Measurements from ENCODE around the gene RFTN2.

RFTN2 gene

DNA sequence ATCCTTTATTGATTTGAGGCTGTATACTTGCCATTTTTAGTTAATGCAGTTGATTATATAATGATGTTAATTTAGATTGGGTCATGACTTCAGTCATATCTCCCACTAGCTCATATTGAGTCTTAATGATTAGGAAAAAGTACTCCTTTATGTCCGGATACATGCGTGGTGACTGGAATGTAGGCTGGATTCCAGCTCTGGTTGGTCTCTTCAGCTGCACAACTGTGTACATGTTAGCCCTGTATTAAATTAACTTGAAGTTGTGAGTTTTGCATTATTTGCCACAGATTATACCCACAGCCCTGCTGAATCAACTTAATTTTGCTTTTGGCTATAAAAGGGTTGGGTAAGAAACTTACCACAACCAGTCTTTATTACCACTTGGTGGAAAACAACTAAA lies 137.0 kb downstream of the RFTN2 start:
- no peak for DNase-seq
